Activated CD4-positive, alpha-beta T cell treated with anti-CD3 and anti-CD28 coated beads for 48 hours (primary cell): ENCODE measurements around the gene HEMGN.
"Not testable (repeated sequence)": the region's sequence is repeated elsewhere in the genome, so short reads cannot be mapped to it uniquely, and the experiment has no call there.

Source experiments
- DNase-seq: peaks from one replicate; pipeline ENCODE4 v3.0.0-alpha.2; 2020

The HEMGN gene

DNA sequence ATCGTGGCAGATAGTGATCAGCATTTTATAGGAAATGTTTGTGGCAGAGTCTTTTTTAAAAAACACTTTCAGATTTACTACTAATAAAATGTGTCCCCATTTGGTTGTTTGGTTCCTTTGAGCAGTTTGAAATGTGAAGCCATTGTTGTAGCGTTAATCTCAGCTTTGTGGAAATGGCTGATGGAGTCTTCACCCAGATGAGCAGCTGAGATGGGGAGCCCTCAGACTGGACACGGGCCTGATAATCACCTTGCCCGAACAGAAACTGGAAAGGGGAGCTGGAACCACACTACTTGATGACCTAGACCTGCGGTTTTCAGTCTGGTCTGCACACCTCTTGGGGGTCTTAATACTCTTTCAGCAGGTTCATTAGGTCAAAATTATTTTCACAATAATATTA, 24.6 kb upstream of the HEMGN start:
- DNase-seq = no peak

DNA sequence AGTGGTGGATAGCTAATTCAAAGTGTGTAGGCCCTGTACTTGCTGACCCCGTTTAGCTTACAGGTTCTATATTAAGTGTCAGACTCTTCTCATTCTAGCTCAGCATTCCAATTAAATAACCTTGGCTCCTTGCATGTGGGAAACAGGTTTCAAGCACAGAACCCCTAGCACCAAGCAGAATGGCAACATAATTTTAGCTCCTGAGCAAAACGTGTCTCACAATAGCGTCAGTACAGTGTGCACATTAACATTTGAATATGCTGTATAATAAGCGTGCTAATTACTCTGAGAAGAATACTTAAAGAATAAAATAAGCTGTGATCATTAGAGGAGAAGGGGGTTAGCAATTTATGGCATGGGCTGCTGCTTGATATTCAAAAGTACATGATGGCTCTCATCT, 24.2 kb upstream of the HEMGN start:
- no peak for DNase-seq

DNA sequence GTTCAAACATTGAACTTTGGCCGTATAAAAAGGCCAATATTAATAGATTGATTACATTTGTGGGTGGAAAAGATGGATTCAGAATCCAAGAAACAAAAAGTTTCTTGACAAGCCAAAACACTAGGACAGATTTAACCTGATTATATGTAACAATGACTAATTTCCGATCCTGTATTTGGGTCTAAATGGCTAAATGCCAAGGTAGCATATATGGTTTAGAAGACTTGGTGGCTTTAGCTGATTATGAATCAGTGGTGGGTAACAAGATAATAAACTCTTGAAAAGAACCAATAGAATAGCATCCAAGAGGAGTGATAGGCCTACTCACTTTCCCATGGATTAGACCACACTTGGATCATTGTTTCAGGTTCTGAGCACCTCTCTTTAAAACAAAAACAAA, 23.4 kb upstream of the HEMGN start:
- DNase-seq = no peak

DNA sequence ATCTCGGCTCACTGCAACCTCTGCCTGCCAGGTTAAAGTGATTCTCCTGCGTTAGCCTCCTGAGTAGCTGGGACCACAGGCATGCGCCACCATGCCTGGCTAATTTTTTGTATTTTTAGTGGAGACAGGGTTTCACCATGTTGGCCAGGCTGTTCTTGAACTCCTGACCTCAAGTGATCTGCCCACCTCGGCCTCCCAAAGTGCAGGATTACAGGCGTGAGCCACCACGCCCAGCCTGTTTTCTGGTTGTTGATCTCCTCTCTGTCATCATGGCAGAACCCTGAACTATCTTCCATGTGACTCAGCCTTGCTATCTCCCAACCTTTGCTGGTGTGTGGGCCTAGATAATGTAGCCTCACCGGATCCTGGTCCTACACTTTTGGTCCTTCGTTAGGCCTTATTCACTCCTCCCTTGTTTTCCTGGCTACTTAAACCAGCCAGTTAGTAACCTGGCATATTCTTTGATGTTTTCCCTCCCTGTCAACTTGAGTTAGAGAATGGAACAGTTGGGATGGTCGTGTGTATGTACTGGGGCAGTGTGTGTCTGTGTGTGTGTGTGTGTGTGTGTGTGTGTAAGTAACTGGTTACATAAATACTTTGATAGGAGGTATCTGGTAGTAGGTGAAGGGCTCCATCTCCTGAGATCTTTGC, 22.8 kb upstream of the HEMGN start:
- not testable (repeated sequence) for DNase-seq

DNA sequence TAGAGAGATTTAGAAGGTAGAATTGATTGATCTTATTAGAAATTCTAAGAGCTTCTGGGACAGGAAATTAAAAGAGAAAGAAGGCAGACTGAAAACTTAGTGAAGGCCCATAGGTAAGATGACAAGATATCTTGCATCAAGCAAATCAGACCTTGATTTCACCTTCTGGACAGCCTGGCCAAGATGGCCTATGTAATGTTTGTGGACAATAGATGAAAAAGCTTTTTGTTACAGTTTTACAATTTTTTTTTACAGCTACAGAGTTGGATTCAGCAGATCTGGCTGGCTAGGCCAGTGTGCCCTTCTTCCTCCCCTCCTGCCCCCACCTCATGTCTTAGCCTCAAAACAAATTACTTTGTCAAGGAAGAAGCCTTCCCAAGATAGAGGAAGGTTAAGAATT, 21.6 kb upstream of the HEMGN start:
- no peak for DNase-seq

DNA sequence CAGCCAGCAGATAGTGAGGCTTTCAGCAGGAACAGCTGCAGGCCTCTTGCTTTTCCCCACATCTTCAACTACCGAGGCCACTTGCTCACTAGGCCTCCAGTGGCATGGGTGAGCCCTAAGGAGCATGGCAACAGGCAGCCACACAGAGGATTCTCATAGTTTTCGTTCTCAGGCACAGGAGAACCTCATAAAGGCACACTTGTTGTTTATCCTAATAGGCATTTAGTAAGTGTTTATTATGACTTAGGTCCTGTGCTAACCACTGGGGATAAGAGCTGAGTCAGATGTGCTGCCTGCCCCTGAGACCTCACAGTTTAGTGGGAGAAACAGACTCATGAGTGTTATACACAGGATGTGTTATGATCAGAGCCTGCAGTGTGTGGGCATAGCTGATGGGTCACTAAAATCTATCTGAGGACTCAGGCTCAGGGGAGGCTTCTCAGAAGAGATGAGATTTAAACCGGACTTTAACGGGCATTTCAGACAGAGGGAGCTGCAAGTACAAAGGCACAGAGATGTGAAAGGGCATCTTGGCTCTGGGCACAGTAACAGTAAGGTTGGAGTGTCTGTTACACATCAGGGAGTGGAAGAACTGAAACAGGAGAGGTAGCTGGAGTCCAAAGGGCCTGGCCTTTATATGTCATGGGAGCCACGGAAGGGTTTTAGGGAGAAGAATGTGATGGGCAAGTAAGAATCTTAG, 21.0 kb upstream of the HEMGN start:
- peak; percentile 9 for DNase-seq

DNA sequence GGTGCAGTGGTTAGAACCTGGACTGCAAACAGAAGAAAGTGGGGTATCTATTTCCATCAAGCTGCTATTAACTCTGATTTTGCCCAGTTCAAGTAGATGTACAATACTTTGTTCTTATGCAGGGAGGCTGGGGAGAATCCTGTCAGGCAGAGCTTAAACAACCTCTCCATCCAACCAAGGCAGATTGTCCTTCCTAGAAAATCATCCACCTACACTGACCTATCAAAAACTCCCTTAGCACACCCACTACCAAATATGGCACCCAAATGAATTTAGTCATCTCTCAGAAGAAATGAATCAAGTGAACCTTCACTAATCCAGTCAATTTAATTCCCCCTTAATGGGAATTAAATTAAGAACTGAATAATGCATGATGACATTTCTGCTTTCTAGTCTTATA, 18.4 kb upstream of the HEMGN start:
- DNase-seq = no peak

DNA sequence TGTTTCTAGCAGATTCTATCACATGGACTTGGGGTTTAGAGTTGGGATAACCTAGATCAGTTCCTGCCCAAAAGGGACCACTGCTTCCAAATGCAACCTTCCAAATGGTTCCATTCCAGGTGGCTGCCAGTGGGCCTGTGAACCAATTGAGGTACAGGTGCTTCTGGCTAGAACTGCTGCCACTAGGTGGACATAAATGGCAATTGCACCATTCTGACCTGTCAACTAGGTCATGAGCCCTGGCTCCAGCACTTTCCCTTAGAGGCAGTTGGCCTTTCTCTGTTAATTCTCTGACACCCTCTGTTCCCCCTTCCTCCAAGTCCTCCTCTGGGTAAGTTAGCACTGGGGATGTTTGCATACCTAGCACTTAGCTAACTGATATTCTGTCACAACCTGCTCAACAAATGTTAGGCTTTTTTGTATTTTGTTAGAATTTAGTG, 16.6 kb upstream of the HEMGN start:
- peak; percentile 62 for DNase-seq

DNA sequence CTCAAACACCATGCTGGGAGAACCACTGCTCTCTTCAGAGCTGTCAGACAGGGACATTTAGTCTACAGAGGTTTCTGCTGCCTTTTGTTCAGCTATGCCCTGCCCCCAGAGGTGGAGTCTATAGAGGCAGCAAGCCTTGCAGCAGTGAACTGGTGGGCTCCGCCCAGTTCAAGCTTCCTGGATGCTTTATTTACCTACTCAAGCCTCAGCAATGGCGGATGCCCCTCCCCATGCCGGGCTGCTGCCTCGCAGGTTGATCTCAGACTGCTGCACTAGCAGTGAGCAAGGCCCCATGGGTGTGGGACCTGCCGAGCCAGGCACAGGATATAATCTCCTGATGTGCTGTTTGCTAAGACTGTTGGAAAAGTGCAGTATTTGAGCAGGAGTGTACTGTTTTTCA, 12.9 kb upstream of the HEMGN start:
- not testable (repeated sequence) for DNase-seq

DNA sequence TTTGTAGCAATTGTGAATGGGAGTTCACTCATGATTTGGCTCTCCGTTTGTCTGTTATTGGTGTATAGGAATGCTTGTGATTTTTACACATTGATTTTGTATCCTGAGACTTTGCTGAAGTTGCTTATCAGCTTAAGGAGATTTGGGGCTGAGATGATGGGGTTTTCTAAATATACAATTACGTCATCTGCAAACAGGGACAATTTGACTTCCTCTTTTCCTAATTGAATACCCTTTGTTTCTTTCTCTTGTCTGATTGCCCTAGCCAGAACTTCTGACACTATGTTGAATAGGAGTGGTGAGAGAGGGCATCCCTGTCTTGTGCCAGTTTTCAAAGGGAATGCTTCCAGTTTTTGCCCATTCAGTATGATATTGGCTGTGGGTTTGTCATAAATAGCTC, 9.1 kb upstream of the HEMGN start:
- DNase-seq = not testable (repeated sequence)

DNA sequence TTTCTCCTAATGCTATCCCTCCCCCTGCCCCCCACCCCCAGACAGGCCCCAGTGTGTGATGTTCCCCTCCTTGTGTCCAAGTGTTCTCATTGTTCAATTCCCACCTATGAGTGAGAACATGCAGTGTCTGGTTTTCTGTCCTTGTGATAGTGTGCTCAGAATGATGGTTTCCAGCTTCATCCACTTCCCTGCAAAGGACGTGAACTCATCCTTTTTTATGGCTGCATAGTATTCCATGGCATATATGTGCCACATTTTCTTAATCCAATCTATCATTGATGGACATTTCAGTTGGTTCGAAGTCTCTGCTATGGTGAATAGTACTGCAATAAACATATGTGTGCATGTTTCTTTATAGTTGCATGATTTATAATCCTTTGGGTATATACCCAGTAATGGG, 7.5 kb upstream of the HEMGN start:
- DNase-seq = not testable (repeated sequence)

DNA sequence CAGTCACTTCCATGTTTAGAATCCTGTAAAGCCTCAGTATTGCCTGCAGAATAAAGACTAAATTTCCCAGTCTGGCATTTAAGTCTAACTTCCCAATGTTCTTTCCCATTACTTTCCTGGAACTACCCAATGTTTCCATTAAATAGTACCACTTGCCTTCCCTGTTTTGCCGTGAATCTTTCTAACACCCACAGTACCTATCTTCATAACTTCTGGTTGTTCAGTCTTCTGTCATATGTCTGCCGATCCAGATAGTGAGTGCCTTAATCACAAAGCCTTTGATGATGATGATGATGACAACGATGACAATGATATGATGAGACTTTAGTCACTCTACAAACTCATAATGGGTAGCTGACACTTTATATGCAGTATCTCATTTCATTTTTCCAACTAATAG, 6.6 kb upstream of the HEMGN start:
- DNase-seq = no peak

DNA sequence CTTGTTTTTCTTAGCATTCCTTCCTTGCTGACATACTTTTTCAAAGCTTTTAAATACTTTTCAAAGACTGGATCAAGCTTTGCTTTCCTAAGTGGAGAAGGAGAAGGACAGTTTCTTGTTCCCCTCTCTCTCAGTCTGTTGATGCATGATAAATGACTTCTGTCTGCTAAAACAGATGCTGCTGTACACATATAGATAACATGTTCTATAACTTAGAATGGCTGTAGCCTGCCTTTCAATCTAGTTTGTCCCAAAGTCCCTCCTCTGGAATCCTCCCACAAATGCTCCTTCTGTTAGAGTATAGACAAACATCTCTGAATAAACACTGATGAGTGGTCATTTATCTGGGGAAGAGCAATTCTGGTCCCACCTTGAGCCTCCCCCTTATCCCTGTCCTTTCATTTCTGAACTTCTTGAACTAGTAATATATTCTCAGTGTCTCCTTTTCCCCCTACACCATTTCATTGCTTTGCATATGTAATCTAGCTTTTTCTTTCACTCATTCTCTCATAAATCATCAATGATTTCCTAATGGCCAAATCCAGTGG, 5.4 kb upstream of the HEMGN start:
- no peak for DNase-seq

DNA sequence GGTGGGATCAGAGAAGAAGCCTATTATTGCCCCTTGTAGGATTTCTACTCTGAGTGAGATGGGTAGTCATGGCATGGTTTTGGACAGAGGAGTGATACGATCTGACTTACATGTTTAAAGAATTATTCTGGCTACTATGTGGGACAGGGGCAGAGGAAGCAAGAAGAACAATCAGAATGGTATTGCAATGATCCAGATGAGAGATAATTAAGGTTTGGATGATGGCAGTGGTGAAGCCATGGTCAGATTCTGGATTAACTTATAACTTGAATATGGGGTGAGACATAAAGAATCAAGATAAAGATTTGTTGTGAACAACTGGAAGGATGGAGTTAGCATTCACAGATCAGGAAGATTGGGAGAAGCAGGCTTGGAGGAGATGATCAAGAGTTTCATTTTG, 3.4 kb upstream of the HEMGN start:
- no peak for DNase-seq

DNA sequence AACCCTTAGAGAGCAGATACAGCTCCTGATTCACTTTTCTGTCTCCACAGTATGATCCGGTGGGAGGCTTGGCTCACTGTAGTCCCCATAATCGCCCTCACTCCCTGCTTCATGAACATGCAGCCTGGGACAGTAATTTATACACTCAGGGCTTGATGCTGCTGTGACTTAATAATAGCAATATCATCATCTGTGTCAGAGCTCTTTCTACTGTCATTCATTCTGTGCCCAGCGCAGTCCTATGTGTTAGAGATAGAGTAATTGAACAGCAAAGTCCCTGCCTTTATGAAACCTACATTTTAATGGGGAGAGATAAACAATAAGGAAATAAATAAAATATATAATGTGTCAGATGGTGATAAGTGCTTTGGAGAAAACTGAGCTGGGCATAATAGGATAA, 2.8 kb upstream of the HEMGN start:
- no peak for DNase-seq

DNA sequence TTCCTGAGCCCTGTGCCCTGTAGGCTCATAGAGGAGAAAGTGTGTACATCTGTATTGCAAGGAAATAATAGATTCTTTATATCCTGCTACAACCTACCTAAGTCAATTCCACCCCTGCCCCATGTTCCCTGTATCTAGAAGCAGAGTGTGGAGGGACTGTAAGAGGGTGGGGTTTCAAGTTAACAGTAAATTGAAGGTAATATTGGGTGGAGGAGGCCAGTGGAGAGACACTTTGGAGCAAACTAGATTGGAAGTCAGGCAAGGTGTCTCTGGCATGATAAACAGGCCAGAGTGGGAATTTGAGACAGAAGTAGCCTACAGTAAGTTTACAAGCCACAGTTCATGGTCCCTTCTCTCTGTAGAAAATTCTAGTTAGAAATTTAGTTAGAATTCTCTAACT, 2.3 kb upstream of the HEMGN start:
- DNase-seq = no peak

DNA sequence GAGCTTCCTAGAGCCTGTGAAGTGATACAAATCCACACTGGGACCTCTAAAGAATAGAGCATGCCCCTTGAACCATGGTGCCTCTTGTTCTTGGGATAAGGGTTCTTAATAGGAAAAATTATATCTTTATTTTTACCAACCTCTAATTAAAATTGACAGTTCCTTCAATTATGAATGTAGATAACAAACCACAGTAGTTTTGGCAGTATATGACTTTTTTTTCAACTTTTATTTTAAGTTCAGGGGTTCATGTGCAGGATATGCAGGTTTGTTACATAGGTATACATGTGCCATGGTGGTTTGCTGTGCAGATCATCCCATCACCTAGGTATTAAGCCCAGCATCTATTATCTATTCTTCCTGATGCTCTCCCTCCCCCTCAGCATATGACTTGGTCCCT, 974 bp downstream of the HEMGN start:
- no peak for DNase-seq

DNA sequence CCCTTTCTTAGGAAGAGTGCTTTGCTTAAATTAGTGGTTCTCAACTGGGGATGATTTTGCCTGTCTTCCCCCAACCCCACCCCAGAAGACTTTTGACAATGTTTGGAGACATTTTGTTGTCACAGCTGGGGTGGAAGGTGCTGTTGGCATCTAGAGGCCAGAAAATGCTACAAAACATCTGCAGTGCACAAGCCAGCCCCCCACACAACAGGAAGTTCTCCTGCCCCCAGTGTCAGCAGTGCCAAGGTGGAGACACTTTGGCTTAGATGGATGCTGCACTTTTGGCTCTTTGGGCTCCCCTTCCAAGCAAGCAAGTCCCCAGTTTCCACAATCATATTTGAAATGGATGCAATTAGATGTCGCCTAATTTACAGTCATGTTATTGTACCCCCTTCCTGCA, 2.7 kb downstream of the HEMGN start:
- DNase-seq = no peak

DNA sequence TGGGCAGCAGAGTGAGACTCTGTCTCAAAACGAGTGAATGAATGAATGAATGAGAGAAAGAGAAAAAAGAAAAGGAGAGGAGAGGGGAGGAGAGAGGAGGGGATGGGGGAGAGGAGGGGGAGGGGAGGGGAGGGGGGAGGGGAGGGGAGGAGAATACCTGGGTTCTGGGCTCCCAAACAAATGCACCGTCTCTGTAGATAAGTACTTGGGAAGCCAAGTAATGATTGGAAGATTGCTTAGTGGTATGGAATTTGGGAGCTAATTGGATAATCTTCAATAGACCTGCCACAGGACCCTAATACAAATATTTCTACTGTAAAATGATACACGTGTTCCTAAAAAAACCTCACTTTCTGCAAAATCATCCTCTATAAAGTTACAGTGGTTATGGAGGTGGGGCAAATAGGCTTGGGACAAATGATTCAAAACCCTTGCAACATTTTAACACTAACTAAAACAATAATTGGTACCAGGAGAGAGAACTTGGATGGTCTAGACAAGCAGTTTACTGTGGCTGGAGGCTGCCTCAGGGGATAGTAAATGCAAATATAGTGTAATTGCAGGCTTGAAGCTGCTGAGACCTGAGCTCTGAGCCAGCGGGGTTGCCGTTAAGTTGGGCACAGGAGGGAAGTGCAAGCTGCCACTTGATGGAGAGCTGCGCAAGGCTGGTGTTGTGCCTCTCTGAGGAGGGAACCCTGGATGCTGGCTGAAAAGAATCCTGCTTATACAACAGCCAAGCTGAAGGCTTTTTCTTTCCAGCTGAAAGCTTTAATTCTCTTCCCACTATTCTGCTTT, 3.5 kb downstream of the HEMGN start:
- DNase-seq = no peak

DNA sequence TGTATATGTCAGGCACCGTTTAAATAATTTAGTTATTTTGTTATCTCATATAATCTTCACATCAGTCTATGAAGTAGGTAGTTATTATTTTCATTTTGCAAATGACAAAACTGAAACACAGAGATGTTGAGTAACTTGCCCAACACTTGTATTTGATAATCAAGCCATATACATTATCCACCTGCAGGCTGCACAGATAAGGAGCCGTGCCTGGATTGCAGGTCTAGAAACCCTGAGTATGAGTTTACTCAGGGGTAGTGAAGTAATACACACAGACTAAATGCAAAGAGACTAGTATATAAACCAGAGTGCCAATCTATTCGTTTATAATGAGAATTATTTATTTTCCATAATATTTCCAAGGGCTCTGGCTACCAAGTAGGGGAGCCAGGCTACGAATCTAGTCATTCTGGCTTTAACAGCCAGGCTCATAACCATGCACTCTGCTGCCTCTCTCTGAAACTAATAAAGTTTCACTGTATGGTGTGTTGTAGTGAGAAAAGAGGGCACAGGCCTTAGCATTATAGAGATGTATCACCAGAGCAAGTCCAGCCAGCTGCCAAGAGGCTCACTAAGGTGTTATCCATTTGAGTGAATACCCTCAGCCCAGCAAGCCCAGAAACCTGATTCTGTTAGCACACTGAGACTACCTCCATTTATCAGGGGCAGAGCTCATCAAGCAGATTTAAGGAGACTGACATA, 4.5 kb downstream of the HEMGN start:
- DNase-seq = no peak

DNA sequence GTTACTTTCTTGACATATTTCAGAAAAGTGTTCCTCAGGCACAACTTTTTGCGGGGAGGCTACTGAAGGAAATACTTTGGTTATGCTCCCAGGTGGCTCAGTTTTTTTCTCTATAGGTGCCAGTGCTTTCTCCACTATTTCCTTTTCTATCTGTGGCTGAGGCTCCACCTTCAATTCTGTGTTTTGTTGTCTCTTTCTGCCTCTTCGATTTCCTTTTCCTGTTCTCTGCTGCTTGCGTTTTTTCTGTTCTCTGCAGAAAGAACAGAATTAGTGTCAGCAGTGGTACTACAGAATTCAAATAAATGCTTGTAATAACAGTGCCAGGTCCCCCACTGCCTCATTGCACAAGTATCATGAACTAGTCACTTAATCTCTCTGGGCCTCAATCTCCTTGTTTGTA, 7.0 kb downstream of the HEMGN start:
- DNase-seq = no peak

DNA sequence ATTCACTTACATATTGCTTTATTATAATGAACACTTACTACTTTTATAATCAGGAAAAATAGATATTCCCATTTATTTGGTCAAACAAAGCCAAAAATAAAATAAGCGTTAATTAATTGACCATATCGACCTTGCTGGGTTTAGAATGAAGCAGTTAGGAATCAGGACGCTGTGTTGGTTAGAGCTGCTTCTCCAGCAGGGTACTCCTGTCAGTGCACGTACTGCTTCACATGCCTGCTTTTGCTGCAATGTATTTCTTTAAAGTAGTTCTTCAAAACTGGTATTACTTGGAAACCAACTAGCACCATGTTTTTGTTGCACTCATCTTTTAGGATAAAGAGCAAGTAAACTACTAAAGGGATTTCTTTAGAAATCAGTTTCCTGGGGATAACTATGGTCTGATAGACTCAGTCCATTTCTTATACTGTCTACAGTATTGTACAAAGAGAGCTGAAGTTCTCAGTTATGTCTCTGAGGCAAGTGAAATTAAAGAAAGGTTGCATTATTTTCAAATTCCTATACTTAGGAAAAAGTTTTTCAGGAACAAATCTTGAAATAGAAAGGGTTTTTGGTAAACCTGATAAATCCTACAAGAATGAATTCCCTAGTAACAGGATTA, 8.9 kb downstream of the HEMGN start:
- no peak for DNase-seq
